OCI-LY3 (cell line): ENCODE data around the gene CACNA1C.

Experiments
- H2AFZ ChIP-seq: fragments of 200-600, 300-600 bp; shearing (Covaris generic); 2 replicates; pipeline ENCODE4 v1.6.0; 2014; ENCODE audit warnings: antibody characterized with exemption, low read depth, low read length
- H3K27ac ChIP-seq: fragments of 200-600, 300-600 bp; sonication (generic); 2 replicates; pipeline ENCODE4 v1.5.1; 2014; ENCODE audit warnings: mild to moderate bottlenecking, low read length, moderate library complexity, mixed read lengths
- H3K27me3 ChIP-seq: fragments of 200-600, 300-600 bp; sonication (generic); 2 replicates; pipeline ENCODE4 v1.6.1; 2014; ENCODE audit warnings: low read depth, low read length, mixed read lengths
- H3K36me3 ChIP-seq: fragments of 200-600, 300-600 bp; sonication (generic); replicated peaks from 2 replicates; pipeline ENCODE3; 2014; ENCODE audit warnings: low read depth, low read length, mixed read lengths
- H3K4me1 ChIP-seq: fragments of 300-600, 200-600 bp; sonication (generic); 2 replicates; pipeline ENCODE4 v1.6.1; 2014; ENCODE audit warnings: low read length, mixed read lengths
- H3K4me2 ChIP-seq: fragments of 200-600, 300-600 bp; sonication (generic); 2 replicates; pipeline ENCODE4 v1.6.1; 2014; ENCODE audit warnings: low read length, mixed read lengths
- H3K4me3 ChIP-seq: fragments of 300-600, 200-600 bp; sonication (generic); 2 replicates; pipeline ENCODE4 v1.5.1; 2014; ENCODE audit warnings: antibody characterized with exemption, mild to moderate bottlenecking, low read length, moderate library complexity
- H3K79me2 ChIP-seq: fragments of 300-600, 200-600 bp; shearing (Covaris generic); 2 replicates; pipeline ENCODE4 v1.6.1; 2014; ENCODE audit warnings: mild to moderate bottlenecking, low read length, mixed read lengths
- H3K9ac ChIP-seq: fragments of 300-600, 200-600 bp; shearing (Covaris generic); 2 replicates; pipeline ENCODE4 v1.6.0; 2014; ENCODE audit warnings: mild to moderate bottlenecking, low read length, moderate library complexity
- H3K9me3 ChIP-seq: fragments of 200-600, 300-600 bp; shearing (Covaris generic); 2 replicates; pipeline ENCODE4 v1.6.1; 2014; ENCODE audit warnings: low read length, mixed read lengths; ENCODE audit not compliant: insufficient read depth
- H4K20me1 ChIP-seq: fragments of 200-600, 300-600 bp; sonication (generic); 2 replicates; pipeline ENCODE4 v1.6.1; 2016; ENCODE audit warnings: low read length, mixed read lengths; ENCODE audit not compliant: insufficient read depth
- EZH2phosphoT487 ChIP-seq: fragments of 200-600 bp; shearing (Covaris generic); IDR thresholded peaks from 2 replicates; pipeline ENCODE4 v1.6.1; 2018; ENCODE audit warnings: antibody characterized with exemption, mixed run types, low read depth
- TF ChIP-seq, protein P1 (sequence below): fragments of 200-600, 300-600 bp; sonication (generic); IDR thresholded peaks from 2 replicates; pipeline ENCODE4 v1.5.1; 2014; ENCODE audit warnings: antibody characterized with exemption, low read length, low read depth

Gene CACNA1C

DNA sequence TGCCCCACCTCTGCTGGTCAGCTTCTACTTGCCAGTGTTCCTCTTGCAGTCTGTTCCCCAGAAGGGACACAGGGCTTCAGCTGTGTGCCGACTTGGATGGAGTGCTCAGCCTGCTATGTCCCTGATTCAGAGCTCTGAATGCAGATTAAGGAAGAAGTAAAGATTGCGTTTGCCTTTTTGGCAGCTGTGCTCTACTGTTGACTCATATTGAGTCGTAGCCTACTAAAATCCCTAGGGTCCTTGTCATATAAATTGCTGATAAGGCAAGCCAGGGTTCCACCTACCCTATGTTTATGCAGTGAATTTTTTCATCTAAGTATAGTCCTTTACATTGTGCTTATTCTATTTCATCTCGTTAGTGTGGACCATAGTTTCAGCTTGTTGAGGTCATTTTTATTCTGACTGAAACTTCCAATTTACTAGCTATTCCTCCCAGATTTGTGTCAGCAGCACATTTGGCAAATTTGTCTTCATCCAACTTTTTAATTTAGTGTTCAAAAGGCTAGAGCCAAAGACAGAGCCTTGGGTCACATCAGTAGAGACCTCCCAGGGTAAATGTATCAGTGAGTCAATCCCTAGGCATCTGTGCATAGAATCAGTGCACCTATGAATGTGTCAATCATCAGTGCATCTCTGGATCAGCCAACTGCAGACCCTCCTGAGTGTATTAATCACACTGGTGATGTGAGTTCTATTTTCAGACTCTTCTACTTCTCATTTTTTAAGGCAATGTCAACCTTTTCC is 31.9 kb downstream of the CACNA1C start:
- Histone ChIP-seq H3K9me3 (no peaks in the 10 kb centered on the region), H3K79me2 (no peaks in the 10 kb centered on the region), H3K4me3 (no peak overlapping the region), H3K27ac (no peak overlapping the region), H3K27me3 (peaks cover 3% of the 10 kb centered on the region; the same call in 1 of the 2 replicates), H3K9ac (no peak overlapping the region), H3K4me1 (peaks cover 6% of the 10 kb centered on the region; the same call in 1 of the 2 replicates), H2AFZ (no peak overlapping the region), H3K4me2 (no peak overlapping the region), H3K36me3 (no peaks in the 10 kb centered on the region), H4K20me1 (no peaks in the 10 kb centered on the region)
- no peak for TF ChIP-seq EZH2phosphoT487
- TF ChIP-seq, protein P1, sequence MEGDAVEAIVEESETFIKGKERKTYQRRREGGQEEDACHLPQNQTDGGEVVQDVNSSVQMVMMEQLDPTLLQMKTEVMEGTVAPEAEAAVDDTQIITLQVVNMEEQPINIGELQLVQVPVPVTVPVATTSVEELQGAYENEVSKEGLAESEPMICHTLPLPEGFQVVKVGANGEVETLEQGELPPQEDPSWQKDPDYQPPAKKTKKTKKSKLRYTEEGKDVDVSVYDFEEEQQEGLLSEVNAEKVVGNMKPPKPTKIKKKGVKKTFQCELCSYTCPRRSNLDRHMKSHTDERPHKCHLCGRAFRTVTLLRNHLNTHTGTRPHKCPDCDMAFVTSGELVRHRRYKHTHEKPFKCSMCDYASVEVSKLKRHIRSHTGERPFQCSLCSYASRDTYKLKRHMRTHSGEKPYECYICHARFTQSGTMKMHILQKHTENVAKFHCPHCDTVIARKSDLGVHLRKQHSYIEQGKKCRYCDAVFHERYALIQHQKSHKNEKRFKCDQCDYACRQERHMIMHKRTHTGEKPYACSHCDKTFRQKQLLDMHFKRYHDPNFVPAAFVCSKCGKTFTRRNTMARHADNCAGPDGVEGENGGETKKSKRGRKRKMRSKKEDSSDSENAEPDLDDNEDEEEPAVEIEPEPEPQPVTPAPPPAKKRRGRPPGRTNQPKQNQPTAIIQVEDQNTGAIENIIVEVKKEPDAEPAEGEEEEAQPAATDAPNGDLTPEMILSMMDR, result no peak

DNA sequence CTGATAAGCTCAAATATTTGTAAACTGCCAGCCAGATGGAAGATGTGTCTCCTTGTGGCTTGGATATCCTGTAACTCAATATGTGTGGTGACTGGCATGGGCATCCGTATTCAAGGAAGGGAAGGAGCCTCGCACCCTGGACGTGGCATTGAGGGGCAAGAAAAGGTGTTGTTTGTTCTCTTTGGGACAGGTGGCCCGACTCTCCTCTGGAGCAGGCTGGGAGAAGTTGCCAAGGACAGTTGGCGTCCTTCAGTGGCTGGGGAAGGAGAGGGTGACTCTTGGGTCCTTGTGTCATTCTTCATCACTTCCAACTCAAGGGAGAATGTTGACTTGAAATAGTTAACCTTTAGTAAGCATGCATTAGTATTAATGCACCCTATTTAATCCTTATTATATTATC is 39.6 kb downstream of the CACNA1C start:
- Histone ChIP-seq H4K20me1 (no peaks in the 10 kb centered on the region), H3K9me3 (no peaks in the 10 kb centered on the region), H3K4me1 (peaks cover 6% of the 10 kb centered on the region), H3K36me3 (no peaks in the 10 kb centered on the region), H3K9ac (no peak overlapping the region), H2AFZ (no peak overlapping the region), H3K4me3 (no peak overlapping the region), H3K27me3 (peaks cover 9% of the 10 kb centered on the region; the same call in 1 of the 2 replicates), H3K27ac (no peak overlapping the region), H3K4me2 (no peak overlapping the region), H3K79me2 (no peaks in the 10 kb centered on the region)
- TF ChIP-seq, protein P1, result no peak
- no peak for TF ChIP-seq EZH2phosphoT487

DNA sequence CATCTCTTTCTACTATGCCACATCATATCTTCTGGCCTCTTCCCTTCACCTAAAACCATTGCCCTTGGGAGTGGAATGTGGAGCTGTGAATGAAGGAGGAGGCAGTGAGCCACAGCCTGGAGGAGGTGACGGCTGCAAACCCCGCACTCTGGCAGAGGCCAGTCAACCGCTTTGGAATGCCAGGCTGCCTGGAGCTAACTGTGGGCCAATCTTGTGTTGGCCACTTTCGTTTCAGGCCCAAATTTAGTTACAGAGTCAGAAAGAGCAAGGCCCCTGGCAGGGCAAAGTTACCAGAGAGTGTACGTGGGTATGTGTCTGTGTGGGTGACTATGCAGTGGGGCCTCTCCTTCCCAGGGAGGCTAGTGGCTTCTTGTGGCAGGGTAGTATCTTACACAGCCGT is 40.1 kb downstream of the CACNA1C start:
- peaks cover 6% of the 10 kb centered on the region for H3K4me1 ChIP-seq
- H3K4me2 ChIP-seq, result no peak overlapping the region
- H3K27me3 ChIP-seq, result peaks cover 9% of the 10 kb centered on the region; the same call in 1 of the 2 replicates
- TF ChIP-seq EZH2phosphoT487, result no peak
- TF ChIP-seq, protein P1, result no peak
- H3K4me3 ChIP-seq, result no peak overlapping the region
- no peak overlapping the region for H3K9ac ChIP-seq
- no peak overlapping the region for H3K27ac ChIP-seq
- H3K79me2 ChIP-seq, result no peaks in the 10 kb centered on the region
- no peaks in the 10 kb centered on the region for H4K20me1 ChIP-seq
- no peak overlapping the region for H2AFZ ChIP-seq
- no peaks in the 10 kb centered on the region for H3K9me3 ChIP-seq
- no peaks in the 10 kb centered on the region for H3K36me3 ChIP-seq

DNA sequence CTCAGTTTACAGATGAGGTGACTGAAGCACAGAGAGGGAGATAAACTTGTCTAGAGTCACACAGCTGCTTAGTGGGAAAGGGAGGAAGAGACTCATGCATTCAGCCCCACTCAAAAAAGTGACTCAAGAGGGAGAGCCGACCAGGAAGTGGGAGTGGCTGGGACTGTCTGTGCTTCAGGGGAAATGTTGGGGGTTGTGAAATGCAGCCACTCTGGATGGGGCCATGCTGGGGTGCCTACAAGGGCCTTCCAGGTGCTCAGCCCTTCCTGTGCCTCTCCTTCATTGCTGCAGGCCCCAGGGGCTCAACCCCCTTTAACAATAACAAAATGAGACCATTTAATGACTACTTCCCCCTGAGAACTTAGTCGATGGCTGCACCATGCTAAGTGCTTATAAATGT is 41.8 kb downstream of the CACNA1C start:
- H3K27ac ChIP-seq, result no peak overlapping the region
- H3K27me3 ChIP-seq, result peaks cover 9% of the 10 kb centered on the region
- no peak overlapping the region for H3K4me2 ChIP-seq
- no peak overlapping the region for H3K9ac ChIP-seq
- H3K36me3 ChIP-seq, result no peaks in the 10 kb centered on the region
- H3K9me3 ChIP-seq, result no peaks in the 10 kb centered on the region
- H3K79me2 ChIP-seq, result no peaks in the 10 kb centered on the region
- TF ChIP-seq EZH2phosphoT487, result no peak
- TF ChIP-seq, protein P1, result no peak
- no peaks in the 10 kb centered on the region for H4K20me1 ChIP-seq
- H3K4me1 ChIP-seq, result peaks cover 6% of the 10 kb centered on the region
- H2AFZ ChIP-seq, result peak overlapping the region; percentile 37; the same call in 1 of the 2 replicates
- no peak overlapping the region for H3K4me3 ChIP-seq
